ENCODE measurements around the gene SOX6.

Gene SOX6

DNA sequence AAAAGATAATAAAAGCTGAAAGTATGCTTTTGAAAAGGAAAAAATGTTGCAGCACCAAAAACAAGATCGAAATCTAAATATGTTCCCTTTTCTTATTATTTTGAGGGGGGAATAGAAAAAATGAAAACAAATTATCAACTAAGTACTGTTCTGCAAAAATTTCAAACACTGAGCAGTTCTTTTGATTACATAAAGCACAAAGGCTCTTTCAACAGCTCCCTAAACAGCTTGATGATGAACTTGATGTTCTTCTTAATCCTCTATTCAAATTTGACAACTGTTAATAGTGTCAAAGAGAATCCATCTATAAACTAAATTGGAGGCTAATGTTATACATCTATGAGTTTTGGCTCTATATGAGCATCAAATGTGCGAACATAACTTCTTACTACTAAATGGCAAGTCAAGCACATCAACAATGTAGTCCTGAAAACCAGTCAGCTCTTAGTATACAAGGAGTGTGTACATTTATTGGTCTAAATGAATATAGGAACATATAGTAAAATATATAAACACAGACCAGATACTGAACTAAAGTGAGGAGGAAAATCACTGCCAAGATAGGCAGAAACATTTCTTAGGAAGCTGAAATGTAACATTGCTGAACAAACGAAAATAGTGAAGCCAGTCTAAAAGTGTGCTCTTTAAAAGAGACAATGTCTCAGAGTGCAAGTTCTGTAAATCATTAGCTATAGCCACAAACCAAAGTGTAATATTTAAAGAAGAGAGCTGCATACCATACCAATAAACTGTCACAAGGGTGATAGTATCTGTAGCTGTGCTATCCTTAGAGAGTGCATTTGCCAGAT lies 94.3 kb downstream of the SOX6 start:
- peaks cover 12% of the 10 kb centered on the region for H3K36me3 Mint-ChIP-seq (ENCODE audit: low read depth)
- H3K27me3 Mint-ChIP-seq (ENCODE audit: low read depth, poor library complexity), result no peaks in the 10 kb centered on the region
- no peaks in the 10 kb centered on the region for H3K4me1 Mint-ChIP-seq
- TF ChIP-seq, protein P1, sequence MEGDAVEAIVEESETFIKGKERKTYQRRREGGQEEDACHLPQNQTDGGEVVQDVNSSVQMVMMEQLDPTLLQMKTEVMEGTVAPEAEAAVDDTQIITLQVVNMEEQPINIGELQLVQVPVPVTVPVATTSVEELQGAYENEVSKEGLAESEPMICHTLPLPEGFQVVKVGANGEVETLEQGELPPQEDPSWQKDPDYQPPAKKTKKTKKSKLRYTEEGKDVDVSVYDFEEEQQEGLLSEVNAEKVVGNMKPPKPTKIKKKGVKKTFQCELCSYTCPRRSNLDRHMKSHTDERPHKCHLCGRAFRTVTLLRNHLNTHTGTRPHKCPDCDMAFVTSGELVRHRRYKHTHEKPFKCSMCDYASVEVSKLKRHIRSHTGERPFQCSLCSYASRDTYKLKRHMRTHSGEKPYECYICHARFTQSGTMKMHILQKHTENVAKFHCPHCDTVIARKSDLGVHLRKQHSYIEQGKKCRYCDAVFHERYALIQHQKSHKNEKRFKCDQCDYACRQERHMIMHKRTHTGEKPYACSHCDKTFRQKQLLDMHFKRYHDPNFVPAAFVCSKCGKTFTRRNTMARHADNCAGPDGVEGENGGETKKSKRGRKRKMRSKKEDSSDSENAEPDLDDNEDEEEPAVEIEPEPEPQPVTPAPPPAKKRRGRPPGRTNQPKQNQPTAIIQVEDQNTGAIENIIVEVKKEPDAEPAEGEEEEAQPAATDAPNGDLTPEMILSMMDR (IDR thresholded peaks at IDR 0.05), result no peak
- H3K4me3 Mint-ChIP-seq, result no peak overlapping the region
- DNase-seq, result no peak
- peaks cover 21% of the 10 kb centered on the region for H3K9me3 Mint-ChIP-seq
- no peak overlapping the region for H3K27ac Mint-ChIP-seq

DNA sequence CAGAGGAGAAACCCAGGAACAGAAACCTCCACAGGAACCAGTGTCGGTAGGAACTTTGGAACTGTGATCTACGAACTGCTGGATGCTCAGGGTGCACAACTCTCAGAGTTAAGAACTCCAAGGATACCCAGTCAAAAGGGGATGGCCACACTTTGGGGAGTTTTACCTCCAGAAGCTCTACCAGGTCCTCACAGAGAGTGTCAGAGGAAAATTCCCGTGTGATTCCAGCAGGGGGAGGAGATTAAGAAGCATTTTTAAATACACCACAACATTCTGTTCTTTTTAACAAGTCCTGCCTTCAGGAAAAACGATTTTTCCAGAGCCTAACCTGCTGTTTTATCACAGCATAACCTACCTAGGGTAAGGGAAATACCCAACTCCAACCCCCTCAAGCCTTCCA lies 104.0 kb downstream of the SOX6 start:
- H3K27ac Mint-ChIP-seq, result no peak overlapping the region
- TF ChIP-seq, protein P1 (IDR thresholded peaks at IDR 0.05), result peak; percentile 20
- H3K9me3 Mint-ChIP-seq, result peaks cover 26% of the 10 kb centered on the region
- H3K36me3 Mint-ChIP-seq (ENCODE audit: low read depth), result peaks cover 21% of the 10 kb centered on the region
- DNase-seq, result no peak
- H3K27me3 Mint-ChIP-seq (ENCODE audit: low read depth, poor library complexity), result peaks cover 3% of the 10 kb centered on the region
- no peak overlapping the region for H3K4me3 Mint-ChIP-seq
- H3K4me1 Mint-ChIP-seq, result no peaks in the 10 kb centered on the region

- H3K4me1 Mint-ChIP-seq, result no peaks in the 10 kb centered on the region
- H3K27ac Mint-ChIP-seq, result no peak overlapping the region
- H3K36me3 Mint-ChIP-seq (ENCODE audit: low read depth), result peaks cover 35% of the 10 kb centered on the region
- H3K27me3 Mint-ChIP-seq (ENCODE audit: low read depth, poor library complexity), result peaks cover 3% of the 10 kb centered on the region
- DNase-seq, result no peak
- H3K9me3 Mint-ChIP-seq, result peaks cover 43% of the 10 kb centered on the region
- no peak overlapping the region for H3K4me3 Mint-ChIP-seq
- TF ChIP-seq, protein P1 (IDR thresholded peaks at IDR 0.05), result no peak
Measured at GRCh38 chr11:16248248-16248647, 108.1 kb downstream of the SOX6 start.

DNA sequence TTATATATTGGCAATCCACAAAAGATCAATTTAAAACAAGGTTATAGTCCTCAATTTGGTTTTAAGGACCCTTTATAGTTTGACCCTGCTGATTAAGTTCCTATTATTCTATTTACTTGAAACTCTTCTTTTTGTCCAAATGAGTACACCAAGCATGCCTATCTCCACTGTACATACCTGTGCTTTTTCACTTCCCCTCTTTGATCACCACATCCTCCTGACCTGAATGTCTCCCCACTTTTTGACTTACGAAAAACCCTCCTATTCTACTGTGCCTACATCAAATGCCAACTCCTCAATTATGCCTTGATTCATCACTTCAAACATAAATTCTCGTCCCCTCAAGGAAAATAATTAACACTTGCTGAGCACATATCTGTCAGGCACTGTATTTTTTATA lies 113.5 kb downstream of the SOX6 start:
- no peak for DNase-seq
- peaks cover 21% of the 10 kb centered on the region for H3K9me3 Mint-ChIP-seq
- no peak overlapping the region for H3K27ac Mint-ChIP-seq
- peaks cover 9% of the 10 kb centered on the region for H3K4me1 Mint-ChIP-seq
- peaks cover 18% of the 10 kb centered on the region for H3K36me3 Mint-ChIP-seq (ENCODE audit: low read depth)
- TF ChIP-seq, protein P1 (IDR thresholded peaks at IDR 0.05), result no peak
- H3K4me3 Mint-ChIP-seq, result no peak overlapping the region
- peaks cover 8% of the 10 kb centered on the region for H3K27me3 Mint-ChIP-seq (ENCODE audit: low read depth, poor library complexity)

GRCh38 chr11:16240687-16241086 lies 115.7 kb downstream of the SOX6 start:
- Mint-ChIP-seq H3K27me3 (ENCODE audit: low read depth, poor library complexity) (peaks cover 8% of the 10 kb centered on the region), H3K27ac (no peak overlapping the region), H3K36me3 (ENCODE audit: low read depth) (peaks cover 2% of the 10 kb centered on the region), H3K4me1 (peaks cover 14% of the 10 kb centered on the region), H3K4me3 (no peak overlapping the region), H3K9me3 (peaks cover 7% of the 10 kb centered on the region)
- TF ChIP-seq, protein P1 (IDR thresholded peaks at IDR 0.05), result no peak
- no peak for DNase-seq

All from nephron progenitor cell (in vitro differentiated cells).